HEK293T (cell line): ENCODE results near the gene GPHN.

Experiments used
- CTCF ChIA-PET: fragments of 350-600 bp; formaldehyde crosslinking; extraction: SDS; loops from one replicate; lab custom pipeline; 2021; ENCODE audit warnings: antibody characterized with exemption, inconsistent platforms; lab: Yijun Ruan, JAX
- POLR2A ChIA-PET: fragments of 350-600 bp; formaldehyde crosslinking; extraction: SDS; loops from one replicate; lab custom pipeline; 2020; ENCODE audit warnings: antibody characterized with exemption, inconsistent platforms; lab: Yijun Ruan, JAX
- DNase-seq: peaks from one replicate; pipeline ENCODE4 v3.0.0; 2012; ENCODE audit warnings: mixed read lengths; ENCODE audit errors: extremely low spot score
- ARNT ChIP-seq: fragments of 450-650 bp; IDR thresholded peaks from 2 replicates; pipeline ENCODE4 v1.6.1; 2017; ENCODE audit warnings: mild to moderate bottlenecking
- BHLHE40 ChIP-seq: fragments of 450-650 bp; IDR thresholded peaks from 2 replicates; pipeline ENCODE4 v1.6.1; 2016; ENCODE audit warnings: mild to moderate bottlenecking, moderate library complexity, borderline replicate concordance
- CTBP1 ChIP-seq: fragments of 450-650 bp; IDR thresholded peaks from 2 replicates; pipeline ENCODE4 v1.6.1; 2016; ENCODE audit warnings: borderline replicate concordance
- ELF4 ChIP-seq: fragments of 450-650 bp; IDR thresholded peaks from 2 replicates; pipeline ENCODE4 v1.6.1; 2017; ENCODE audit warnings: antibody characterized with exemption
- FOXA1 ChIP-seq: fragments of 450-650 bp; IDR thresholded peaks from 2 replicates; pipeline ENCODE4 v1.6.1; 2016; ENCODE audit warnings: mild to moderate bottlenecking
- FOXK2 ChIP-seq: fragments of 450-650 bp; IDR thresholded peaks from 2 replicates; pipeline ENCODE4 v1.6.1; 2016; ENCODE audit warnings: mild to moderate bottlenecking
- FOXM1 ChIP-seq: fragments of 450-650 bp; IDR thresholded peaks from 2 replicates; pipeline ENCODE4 v1.6.1; 2017; ENCODE audit warnings: mild to moderate bottlenecking, borderline replicate concordance
- HDGF ChIP-seq: fragments of 450-650 bp; IDR thresholded peaks from 2 replicates; pipeline ENCODE4 v1.6.1; 2017; ENCODE audit warnings: antibody characterized with exemption, borderline replicate concordance
- L3MBTL2 ChIP-seq: fragments of 450-650 bp; conservative IDR thresholded peaks from 2 replicates; pipeline ENCODE4 v1.6.1; 2016; ENCODE audit warnings: mild to moderate bottlenecking
- LEF1 ChIP-seq: fragments of 450-650 bp; IDR thresholded peaks from 2 replicates; pipeline ENCODE4 v1.6.1; 2017; ENCODE audit warnings: mild to moderate bottlenecking, borderline replicate concordance
- NFRKB ChIP-seq: fragments of 450-650 bp; IDR thresholded peaks from 2 replicates; pipeline ENCODE4 v1.6.1; 2016; ENCODE audit warnings: mild to moderate bottlenecking, moderate library complexity
- PKNOX1 ChIP-seq: fragments of 450-650 bp; IDR thresholded peaks from 2 replicates; pipeline ENCODE4 v1.6.1; 2016
- SP1 ChIP-seq: fragments of 450-650 bp; IDR thresholded peaks from 2 replicates; pipeline ENCODE4 v1.6.1; 2017
- SUZ12 ChIP-seq: fragments of 450-650 bp; IDR thresholded peaks from 2 replicates; pipeline ENCODE4 v1.6.1; 2016; ENCODE audit warnings: mild to moderate bottlenecking
- TARDBP ChIP-seq: fragments of 450-650 bp; IDR thresholded peaks from 2 replicates; pipeline ENCODE4 v1.6.1; 2016
- ZNF384 ChIP-seq: fragments of 450-650 bp; IDR thresholded peaks from 2 replicates; pipeline ENCODE4 v1.6.1; 2016

The GPHN gene

DNA sequence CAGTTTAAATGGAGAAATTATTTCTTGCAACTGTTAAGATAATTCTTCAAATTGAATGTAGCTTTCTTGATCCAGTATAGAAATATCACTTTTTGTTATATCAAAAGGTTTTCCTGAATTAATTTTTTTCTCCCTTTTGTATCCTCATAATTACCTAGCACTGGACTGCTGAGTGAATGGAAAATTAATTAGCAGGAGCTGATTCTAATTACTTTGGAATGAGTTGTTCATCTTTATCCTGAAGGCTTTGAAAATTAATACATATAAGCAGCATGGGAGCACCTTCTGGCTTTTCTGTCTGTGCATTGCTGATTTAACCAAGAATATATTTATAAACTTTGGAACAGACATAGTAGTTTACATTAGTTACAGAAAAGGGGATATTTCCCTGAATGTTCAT lies 373.6 kb downstream of the GPHN start:
- no peak for DNase-seq
- ChIA-PET CTCF (no interaction called here), POLR2A (no interaction called here)
- TF ChIP-seq HDGF = no peak
- TF ChIP-seq PKNOX1 = no peak
- TF ChIP-seq CTBP1 = no peak
- no peak for TF ChIP-seq ELF4
- no peak for TF ChIP-seq NFRKB
- no peak for TF ChIP-seq SP1
- TF ChIP-seq L3MBTL2 = no peak
- TF ChIP-seq ZNF384 = no peak
- TF ChIP-seq FOXA1 = no peak
- no peak for TF ChIP-seq LEF1
- no peak for TF ChIP-seq BHLHE40
- TF ChIP-seq SUZ12 = no peak
- no peak for TF ChIP-seq TARDBP
- no peak for TF ChIP-seq ARNT
- TF ChIP-seq FOXK2 = no peak
- no peak for TF ChIP-seq FOXM1

GRCh38 chr14:66884149-66884548 lies 376.2 kb downstream of the GPHN start:
- POLR2A ChIA-PET = no interaction called here
- CTCF ChIA-PET = no interaction called here
- no peak for TF ChIP-seq FOXM1
- no peak for TF ChIP-seq FOXA1
- no peak for TF ChIP-seq CTBP1
- no peak for TF ChIP-seq L3MBTL2
- no peak for TF ChIP-seq LEF1
- TF ChIP-seq HDGF = no peak
- TF ChIP-seq SUZ12 = no peak
- DNase-seq = no peak

- TF ChIP-seq PKNOX1 (no peak), BHLHE40 (no peak), FOXM1 (no peak), ELF4 (no peak)
- CTCF ChIA-PET = no interaction called here
- DNase-seq = no peak
- POLR2A ChIA-PET = no interaction called here
Measured at GRCh38 chr14:66900719-66901118, 392.8 kb downstream of the GPHN start.

DNA sequence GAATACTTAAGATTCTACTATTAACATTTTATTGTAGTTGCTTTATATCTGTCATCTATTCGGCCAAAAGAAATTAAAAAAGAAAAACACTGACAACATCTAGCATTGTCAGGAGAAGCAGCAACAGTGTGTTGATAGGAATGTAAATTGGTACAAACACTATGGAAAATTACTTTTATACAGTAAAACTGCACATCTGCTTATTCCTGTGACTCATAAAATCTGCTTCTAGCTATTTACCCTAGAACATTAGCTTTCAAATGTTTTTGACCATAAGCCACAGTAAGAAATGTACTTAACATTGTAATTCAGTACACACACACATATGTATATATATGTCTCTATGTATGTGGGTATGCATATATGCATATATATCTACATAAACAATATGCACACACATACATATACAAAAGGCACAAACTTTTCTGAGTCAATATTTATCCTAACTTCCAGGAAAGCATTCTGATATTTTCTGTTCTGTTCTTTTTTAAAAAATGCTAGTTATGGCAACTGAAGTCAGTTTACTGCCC lies 402.4 kb downstream of the GPHN start:
- ChIA-PET POLR2A (no interaction called here), CTCF (no interaction called here)
- no peak for DNase-seq
- TF ChIP-seq HDGF = no peak
- TF ChIP-seq NFRKB = no peak
- TF ChIP-seq TARDBP = no peak
- TF ChIP-seq FOXM1 = no peak
- no peak for TF ChIP-seq ELF4
- no peak for TF ChIP-seq FOXK2
- no peak for TF ChIP-seq SP1
- TF ChIP-seq CTBP1 = no peak
- TF ChIP-seq FOXA1 = no peak
- no peak for TF ChIP-seq SUZ12
- no peak for TF ChIP-seq LEF1
- TF ChIP-seq PKNOX1 = no peak
- no peak for TF ChIP-seq ARNT
- no peak for TF ChIP-seq BHLHE40
- TF ChIP-seq L3MBTL2 = no peak
- TF ChIP-seq ZNF384 = no peak

- CTCF ChIA-PET = no interaction called here
- no peak for DNase-seq
- POLR2A ChIA-PET = no interaction called here
- TF ChIP-seq SUZ12 = no peak
- TF ChIP-seq ARNT = no peak
- no peak for TF ChIP-seq ELF4
Measured at GRCh38 chr14:66916421-66916820, 408.5 kb downstream of the GPHN start.

DNA sequence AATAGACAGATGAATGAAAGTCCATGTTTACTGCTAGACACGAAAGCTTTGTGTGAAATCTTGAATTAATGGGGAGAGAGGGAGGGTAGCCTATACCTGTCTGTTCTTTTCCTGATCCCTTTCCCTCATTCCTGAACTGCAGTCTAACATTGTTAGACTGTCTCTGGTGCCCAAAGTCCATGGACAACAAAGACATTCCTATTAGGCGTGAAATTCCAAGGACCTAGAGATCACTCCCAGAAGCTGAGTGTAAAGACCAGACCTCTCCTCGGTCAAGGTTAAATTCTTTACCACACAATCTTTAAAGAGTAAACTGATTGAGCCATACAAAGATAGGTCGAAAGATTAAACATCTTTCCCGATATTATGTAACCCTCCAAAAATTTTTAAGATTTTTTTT lies 410.6 kb downstream of the GPHN start:
- DNase-seq = no peak
- ChIA-PET CTCF (no interaction called here), POLR2A (no interaction called here)
- TF ChIP-seq CTBP1 (no peak), TARDBP (no peak), NFRKB (no peak), L3MBTL2 (no peak), SUZ12 (no peak), ELF4 (no peak), FOXA1 (no peak), FOXM1 (no peak), HDGF (no peak), FOXK2 (no peak), BHLHE40 (no peak), PKNOX1 (no peak)
